GM23338 (cell line): Measurements from ENCODE around the gene SLC48A1. TPM values are rescaled to one million over a fixed set of nuclear protein-coding genes. Genes with fewer than 3 reads are reported as not detected.

Experiments used
- ATAC-seq: fragments of 200-7000 bp; cut with Tn5 transposase; 3 replicates; pipeline ENCODE4 v1.9.1; 2020
- DNase-seq: peaks from one replicate; pipeline ENCODE4 v3.0.0-alpha.2; 2015; ENCODE audit warnings: low spot score
- H2AFZ ChIP-seq: fragments of 200-600 bp; sonication (generic); 2 replicates; pipeline ENCODE4 v1.8.0; 2016; ENCODE audit warnings: antibody characterized with exemption, mild to moderate bottlenecking, moderate library complexity
- H3F3A ChIP-seq: fragments of 200-600 bp; sonication (generic); replicated peaks from 2 replicates; pipeline ENCODE4 v1.8.0; 2017; ENCODE audit warnings: antibody characterized with exemption, mixed run types, low read depth
- H3K27ac ChIP-seq: fragments of 200-600 bp; sonication (generic); 2 replicates; pipeline ENCODE4 v1.6.1; 2016; ENCODE audit warnings: low read depth
- H3K27me3 ChIP-seq: fragments of 200-600 bp; sonication (generic); 2 replicates; pipeline ENCODE4 v1.8.0; 2016; ENCODE audit warnings: mild to moderate bottlenecking, mixed run types, moderate library complexity; ENCODE audit not compliant: insufficient read depth
- H3K36me3 ChIP-seq: fragments of 200-600 bp; sonication (generic); 2 replicates; pipeline ENCODE4 v1.8.0; 2016; ENCODE audit warnings: mild to moderate bottlenecking; ENCODE audit not compliant: insufficient read depth
- H3K4me1 ChIP-seq: fragments of 200-600 bp; sonication (generic); 2 replicates; pipeline ENCODE4 v1.8.0; 2016; ENCODE audit warnings: mild to moderate bottlenecking, moderate library complexity; ENCODE audit not compliant: insufficient read depth
- H3K4me2 ChIP-seq: fragments of 200-600 bp; sonication (generic); 2 replicates; pipeline ENCODE4 v1.7.1; 2017; ENCODE audit warnings: mixed run types
- H3K4me3 ChIP-seq: fragments of 200-600 bp; sonication (generic); 2 replicates; pipeline ENCODE4 v1.6.1; 2016; ENCODE audit warnings: mixed run types
- H3K79me2 ChIP-seq: fragments of 200-600 bp; sonication (generic); replicated peaks from 2 replicates; pipeline ENCODE4 v1.8.0; 2017; ENCODE audit warnings: mild to moderate bottlenecking; ENCODE audit not compliant: insufficient read depth
- H3K9me2 ChIP-seq: fragments of 200-600 bp; sonication (generic); 2 replicates; pipeline ENCODE4 v1.8.0; 2017; ENCODE audit not compliant: insufficient read depth
- H4K20me1 ChIP-seq: fragments of 200-600 bp; sonication (generic); replicated peaks from 2 replicates; pipeline ENCODE4 v1.8.0; 2017; ENCODE audit warnings: mild to moderate bottlenecking; ENCODE audit not compliant: insufficient read depth
- H3K27ac Mint-ChIP-seq: 2 replicates; pipeline ENCODE4 v1.8.0; 2020; ENCODE audit warnings: inconsistent platforms, mild to moderate bottlenecking, moderate library complexity, mixed read lengths
- H3K27me3 Mint-ChIP-seq: 3 replicates; pipeline ENCODE4 v1.8.0; 2022; ENCODE audit warnings: low read depth, mild to moderate bottlenecking, moderate library complexity, mixed read lengths, inconsistent platforms; ENCODE audit not compliant: insufficient read depth, poor library complexity
- H3K36me3 Mint-ChIP-seq: 3 replicates; pipeline ENCODE4 v1.8.0; 2021; ENCODE audit warnings: low read depth, mild to moderate bottlenecking, inconsistent platforms, moderate library complexity, mixed read lengths
- H3K4me1 Mint-ChIP-seq: 3 replicates; pipeline ENCODE4 v1.8.0; 2020; ENCODE audit warnings: mild to moderate bottlenecking, inconsistent platforms, mixed read lengths
- H3K4me3 Mint-ChIP-seq: 3 replicates; pipeline ENCODE4 v1.8.0; 2021; ENCODE audit warnings: moderate library complexity, mild to moderate bottlenecking, inconsistent platforms, mixed read lengths
- H3K9me3 Mint-ChIP-seq: 3 replicates; pipeline ENCODE4 v1.8.0; 2020; ENCODE audit warnings: moderate library complexity, mild to moderate bottlenecking, inconsistent platforms, mixed read lengths
- CREB1 ChIP-seq: fragments of 250-450 bp; sonication (Bioruptor Pico); IDR thresholded peaks from 2 replicates; pipeline ENCODE4 v1.5.0; 2020; ENCODE audit warnings: low read depth, mild to moderate bottlenecking, moderate library complexity
- CTCF ChIP-seq, 2 experiments: fragments of 200-600 bp in 1 of 2; sonication (generic) in 1 of 2; conservative IDR thresholded peaks; 2 replicates each; pipeline versions ENCODE4 v1.5.1 to v1.6.1; 2016 to 2017; ENCODE audit warnings: antibody characterized with exemption in 2 of 2, low read depth in 2 of 2, mild to moderate bottlenecking in 2 of 2, moderate library complexity in 1 of 2
- ETS1 ChIP-seq: IDR thresholded peaks from 2 replicates; pipeline ENCODE4 v1.6.1; 2016; ENCODE audit warnings: antibody characterized with exemption
- EZH2phosphoT487 ChIP-seq: fragments of 200-600 bp; sonication (generic); IDR thresholded peaks from one replicate; pipeline ENCODE4 v1.8.1; 2018; ENCODE audit warnings: antibody characterized with exemption; ENCODE audit not compliant: unreplicated experiment
- JUNB ChIP-seq: IDR thresholded peaks from one replicate; pipeline ENCODE4 v1.6.1; 2016; ENCODE audit warnings: antibody characterized with exemption; ENCODE audit not compliant: unreplicated experiment
- NANOG ChIP-seq: IDR thresholded peaks from 2 replicates; pipeline ENCODE4 v1.6.1; 2016; ENCODE audit warnings: antibody characterized with exemption, borderline replicate concordance
- POLR2AphosphoS5 ChIP-seq: IDR thresholded peaks from 2 replicates; pipeline ENCODE4 v1.6.1; 2016; ENCODE audit warnings: antibody characterized with exemption, low read depth
- REST ChIP-seq: IDR thresholded peaks from one replicate; pipeline ENCODE4 v1.6.1; 2018; ENCODE audit warnings: antibody characterized with exemption; ENCODE audit not compliant: unreplicated experiment
- ZNF462 ChIP-seq: fragments of 250-450 bp; sonication (Bioruptor Pico); IDR thresholded peaks from 2 replicates; pipeline ENCODE4 v1.5.0; 2020; ENCODE audit warnings: mild to moderate bottlenecking, moderate library complexity
- polyA plus RNA-seq: library from polyadenylated mRNA; unstranded; fragments of >200 nt; fragmentation: Nextera tagmentation; extraction: Ambion mirVana; gene quantifications from 2 replicates; pipeline ENCODE4 v1.2.1, GENCODE V29; 2016
- total RNA-seq: library from RNA; depleted of rRNA; stranded (reverse); fragments of >200 nt; shearing (Covaris generic); gene quantifications from 2 replicates; pipeline ENCODE4 v1.2.3, GENCODE V29; 2014

Gene SLC48A1
- total and polyA plus RNA-seq, 2 experiments from 2014 or later: 5.8 to 9.0 TPM

GRCh38 chr12:47725091-47725772, 47.8 kb upstream of the SLC48A1 start, which contains the start of gene ENDOU:
ENDOU (minus strand) TSS chr12:47725490; CDS start chr12:47725413, 77 bp downstream.
- H3K36me3 Mint-ChIP-seq: no peaks in the 10 kb centered on the region; the same call in 2 of the 3 replicates
- Histone ChIP-seq H3K9me2 (no peaks in the 10 kb centered on the region), H3K79me2 (no peaks in the 10 kb centered on the region), H3F3A (no peaks in the 10 kb centered on the region), H4K20me1 (no peaks in the 10 kb centered on the region), H3K36me3 (no peaks in the 10 kb centered on the region), H3K27me3 (no peaks in the 10 kb centered on the region), H3K4me2 (no peak within 1 kb of the TSS), H2AFZ (no peak within 1 kb of the TSS), H3K4me3 (no peak within 1 kb of the TSS), H3K27ac (no peak within 1 kb of the TSS), H3K4me1 (no peaks in the 10 kb centered on the region)
- H3K4me3 Mint-ChIP-seq: no peak within 1 kb of the TSS
- ATAC-seq (no peak), DNase-seq (no peak)
- H3K4me1 Mint-ChIP-seq: no peaks in the 10 kb centered on the region
- H3K9me3 Mint-ChIP-seq: no peaks in the 10 kb centered on the region
- TF ChIP-seq ETS1: no peak
- TF ChIP-seq ZNF462 (CRISPR knock-in tag): no peak
- TF ChIP-seq EZH2phosphoT487: no peak
- no peak for TF ChIP-seq CREB1 (CRISPR knock-in tag)
- no peak for TF ChIP-seq JUNB
- no peak for TF ChIP-seq NANOG
- no peak for TF ChIP-seq POLR2AphosphoS5
- TF ChIP-seq CTCF (conservative IDR thresholded peaks at IDR 0.05; ENCODE audit: low read depth in 2 of 2): no peak
- TF ChIP-seq REST: no peak
- H3K27me3 Mint-ChIP-seq: peaks cover 11% of the 10 kb centered on the region
- H3K27ac Mint-ChIP-seq: no peak within 1 kb of the TSS
